ENCODE measurements around the gene AKR7A3. TPM values are rescaled to one million over a fixed set of nuclear protein-coding genes. Genes with fewer than 3 reads are reported as not detected.
"Not testable (repeated sequence)": the region's sequence is repeated elsewhere in the genome, so short reads cannot be mapped to it uniquely, and the experiment has no call there.

AKR7A3 gene
- total RNA-seq, 1 experiment from 2014 or later = 0.31 TPM

GRCh38 chr1:19289244-19289643, 674 bp upstream of the AKR7A3 start:
- no peak for DNase-seq (ENCODE audit: low spot score)

- DNase-seq (ENCODE audit: low spot score) = no peak
These were observed 959 bp downstream of the AKR7A3 start for GRCh38 chr1:19287436-19288185.

- not testable (repeated sequence) for DNase-seq (ENCODE audit: low spot score)
These were observed 2.8 kb downstream of the AKR7A3 start for GRCh38 chr1:19285807-19286206.

GRCh38 chr1:19285366-19285765, 3.2 kb downstream of the AKR7A3 start:
- not testable (repeated sequence) for DNase-seq (ENCODE audit: low spot score)

- no peak for DNase-seq (ENCODE audit: low spot score)
These were observed 3.7 kb downstream of the AKR7A3 start for GRCh38 chr1:19284881-19285280.

GRCh38 chr1:19283891-19284290, 4.7 kb downstream of the AKR7A3 start:
- no peak for DNase-seq (ENCODE audit: low spot score)

GRCh38 chr1:19274636-19275035, 13.9 kb downstream of the AKR7A3 start:
- no peak for DNase-seq (ENCODE audit: low spot score)

GRCh38 chr1:19273844-19274531, 14.6 kb downstream of the AKR7A3 start:
- not testable (repeated sequence) for DNase-seq (ENCODE audit: low spot score)

- DNase-seq (ENCODE audit: low spot score) = no peak
These were observed 15.3 kb downstream of the AKR7A3 start for GRCh38 chr1:19273106-19273843.

GRCh38 chr1:19272064-19272463, 16.5 kb downstream of the AKR7A3 start:
- DNase-seq (ENCODE audit: low spot score) = no peak

GRCh38 chr1:19270343-19270730, 18.2 kb downstream of the AKR7A3 start:
- DNase-seq (ENCODE audit: low spot score) = not testable (repeated sequence)

GRCh38 chr1:19269427-19270342, 18.9 kb downstream of the AKR7A3 start:
- not testable (repeated sequence) for DNase-seq (ENCODE audit: low spot score)

GRCh38 chr1:19268445-19268844, 20.1 kb downstream of the AKR7A3 start:
- no peak for DNase-seq (ENCODE audit: low spot score)

GRCh38 chr1:19262744-19263143, 25.8 kb downstream of the AKR7A3 start:
- DNase-seq (ENCODE audit: low spot score) = no peak

- no peak for DNase-seq (ENCODE audit: low spot score)
These were observed 26.5 kb downstream of the AKR7A3 start for GRCh38 chr1:19262047-19262446.

GRCh38 chr1:19260211-19261138, 28.1 kb downstream of the AKR7A3 start:
- DNase-seq (ENCODE audit: low spot score) = no peak

- DNase-seq (ENCODE audit: low spot score) = no peak
These were observed 30.2 kb downstream of the AKR7A3 start for GRCh38 chr1:19258353-19258752.

GRCh38 chr1:19257178-19257914, 31.2 kb downstream of the AKR7A3 start:
- no peak for DNase-seq (ENCODE audit: low spot score)

GRCh38 chr1:19256301-19256700, 32.3 kb downstream of the AKR7A3 start:
- DNase-seq (ENCODE audit: low spot score) = not testable (repeated sequence)

GRCh38 chr1:19255288-19255687, 33.3 kb downstream of the AKR7A3 start:
- DNase-seq (ENCODE audit: low spot score) = no peak

Measured in H4 (cell line).